HG03135 (cell line): Measurements from ENCODE around the gene OSBP.
"Not testable (repeated sequence)": the region's sequence is repeated elsewhere in the genome, so short reads cannot be mapped to it uniquely, and the experiment has no call there.

ENCODE experiments used
- ATAC-seq: cut with Tn5 transposase; IDR thresholded peaks from one replicate; pipeline ENCODE4 v1.9.1; 2021; ENCODE audit warnings: mild to moderate bottlenecking, moderate library complexity; ENCODE audit not compliant: unreplicated experiment

OSBP gene, protein sequence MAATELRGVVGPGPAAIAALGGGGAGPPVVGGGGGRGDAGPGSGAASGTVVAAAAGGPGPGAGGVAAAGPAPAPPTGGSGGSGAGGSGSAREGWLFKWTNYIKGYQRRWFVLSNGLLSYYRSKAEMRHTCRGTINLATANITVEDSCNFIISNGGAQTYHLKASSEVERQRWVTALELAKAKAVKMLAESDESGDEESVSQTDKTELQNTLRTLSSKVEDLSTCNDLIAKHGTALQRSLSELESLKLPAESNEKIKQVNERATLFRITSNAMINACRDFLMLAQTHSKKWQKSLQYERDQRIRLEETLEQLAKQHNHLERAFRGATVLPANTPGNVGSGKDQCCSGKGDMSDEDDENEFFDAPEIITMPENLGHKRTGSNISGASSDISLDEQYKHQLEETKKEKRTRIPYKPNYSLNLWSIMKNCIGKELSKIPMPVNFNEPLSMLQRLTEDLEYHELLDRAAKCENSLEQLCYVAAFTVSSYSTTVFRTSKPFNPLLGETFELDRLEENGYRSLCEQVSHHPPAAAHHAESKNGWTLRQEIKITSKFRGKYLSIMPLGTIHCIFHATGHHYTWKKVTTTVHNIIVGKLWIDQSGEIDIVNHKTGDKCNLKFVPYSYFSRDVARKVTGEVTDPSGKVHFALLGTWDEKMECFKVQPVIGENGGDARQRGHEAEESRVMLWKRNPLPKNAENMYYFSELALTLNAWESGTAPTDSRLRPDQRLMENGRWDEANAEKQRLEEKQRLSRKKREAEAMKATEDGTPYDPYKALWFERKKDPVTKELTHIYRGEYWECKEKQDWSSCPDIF

DNA sequence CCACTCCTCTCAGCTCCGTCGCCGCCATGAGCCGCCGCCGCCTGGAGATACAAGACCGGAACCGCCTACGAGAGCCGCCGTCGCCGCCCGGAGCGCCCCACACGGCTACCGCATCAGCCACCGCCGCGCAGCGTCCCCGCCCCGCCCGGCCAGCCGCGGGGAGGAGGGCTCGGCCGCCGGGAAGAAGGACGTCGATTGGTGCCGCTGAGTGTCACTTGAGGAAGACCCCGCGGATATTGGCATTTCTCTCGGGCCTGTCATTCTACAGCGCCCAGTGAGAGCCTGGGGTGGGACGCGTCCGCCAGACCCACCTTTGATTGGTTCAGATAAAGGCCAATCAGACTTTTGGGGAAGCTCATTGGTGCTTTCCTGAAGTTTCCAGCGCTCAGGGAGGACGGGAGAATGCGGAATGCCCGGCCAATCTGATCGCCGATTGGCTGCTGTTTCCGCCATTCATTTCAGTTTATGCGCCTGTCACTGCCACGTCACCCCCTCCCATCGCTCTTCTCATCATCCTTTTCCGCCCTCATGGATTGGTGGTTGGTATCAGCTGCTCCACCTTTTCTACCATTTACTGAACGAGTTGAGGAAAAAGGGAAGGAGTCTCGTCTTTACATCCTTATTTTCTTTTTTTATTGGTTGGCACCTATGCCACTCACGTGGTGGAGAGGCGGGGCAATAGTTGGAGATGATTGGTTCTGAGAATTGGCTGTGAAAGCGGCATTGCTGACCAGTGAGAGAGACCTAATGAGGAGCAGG, at the start of gene OSBP:
Gene OSBP (minus strand): TSS at position 138 of the 759 bp plus-strand sequence. CDS start 110 bp downstream, at position 28.
- peak; percentile 89 for ATAC-seq

DNA sequence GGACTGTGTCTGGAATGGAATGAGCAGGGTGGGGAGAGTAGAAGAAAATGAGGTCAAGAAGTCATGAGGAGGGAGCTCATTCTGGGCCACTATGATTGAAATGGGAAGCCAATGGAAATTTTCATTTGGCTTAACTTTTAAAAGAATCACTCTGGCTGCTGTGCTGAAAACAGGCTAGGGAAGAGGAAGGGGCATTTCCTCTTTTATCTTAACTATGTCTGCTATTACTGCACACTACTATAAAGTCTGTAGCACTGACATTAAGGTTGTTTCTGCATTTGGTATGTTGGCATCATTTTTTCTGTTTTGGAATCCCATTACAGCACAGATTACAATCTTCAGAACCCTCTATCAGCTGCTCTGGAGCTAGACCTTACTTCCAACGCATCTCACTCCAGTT, 45.0 kb upstream of the OSBP start:
- ATAC-seq, result no peak

DNA sequence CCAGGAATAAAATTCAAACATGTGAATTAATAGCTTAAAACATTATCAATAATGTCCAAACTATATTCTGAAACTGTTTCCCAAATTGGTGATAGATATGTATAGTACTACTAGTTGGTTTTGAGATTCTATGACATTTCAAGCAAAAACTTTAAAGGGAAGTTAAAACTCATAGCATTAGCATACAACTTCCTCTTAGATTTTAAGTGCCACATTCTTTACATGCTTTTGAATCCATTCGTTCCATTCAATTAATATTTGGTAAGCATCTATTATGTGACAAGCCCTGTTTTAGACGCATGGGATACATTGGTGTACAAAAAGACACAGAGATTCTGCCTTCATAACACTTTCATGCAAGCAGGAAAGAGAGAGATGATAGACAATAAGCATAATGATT, 44.4 kb upstream of the OSBP start:
- ATAC-seq, result no peak

DNA sequence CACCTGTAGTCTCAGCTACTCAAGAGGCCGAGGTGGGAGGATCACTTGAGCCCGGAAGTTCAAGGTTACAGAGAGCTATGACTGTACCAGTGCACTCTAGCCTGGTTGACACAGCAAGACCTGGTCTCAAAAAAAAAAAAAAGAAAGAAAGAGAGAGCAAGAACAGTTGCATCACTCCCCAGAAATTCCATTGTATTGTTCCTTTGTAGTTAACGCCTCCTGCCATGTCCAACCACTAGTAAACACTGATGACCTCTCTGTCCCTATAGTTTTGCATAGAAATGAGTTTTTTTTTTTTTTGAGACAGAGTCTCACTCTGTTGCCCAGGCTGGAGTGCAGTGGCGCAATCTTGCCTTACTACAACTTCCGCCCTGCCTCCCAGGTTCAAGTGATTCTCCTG, 42.5 kb upstream of the OSBP start:
- ATAC-seq, result no peak

DNA sequence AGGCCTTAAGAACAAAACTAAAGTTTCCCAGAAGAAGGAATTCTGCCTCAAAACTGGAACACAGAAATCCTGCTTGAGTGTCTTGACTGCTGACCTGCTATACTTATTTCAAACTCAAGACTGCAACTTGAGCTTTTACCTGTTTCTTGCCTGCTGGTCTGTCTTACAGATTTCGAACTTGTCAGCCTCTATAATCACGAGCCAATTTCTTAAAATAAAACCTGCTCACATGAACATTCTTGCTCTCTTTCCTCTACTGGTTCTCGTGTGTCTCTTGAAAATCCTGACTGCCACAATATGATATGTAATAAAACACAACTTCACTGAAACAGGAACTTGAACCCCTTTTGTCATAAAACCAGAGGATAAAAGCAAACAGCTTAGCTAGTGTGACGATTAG, 39.3 kb upstream of the OSBP start:
- ATAC-seq, result no peak

DNA sequence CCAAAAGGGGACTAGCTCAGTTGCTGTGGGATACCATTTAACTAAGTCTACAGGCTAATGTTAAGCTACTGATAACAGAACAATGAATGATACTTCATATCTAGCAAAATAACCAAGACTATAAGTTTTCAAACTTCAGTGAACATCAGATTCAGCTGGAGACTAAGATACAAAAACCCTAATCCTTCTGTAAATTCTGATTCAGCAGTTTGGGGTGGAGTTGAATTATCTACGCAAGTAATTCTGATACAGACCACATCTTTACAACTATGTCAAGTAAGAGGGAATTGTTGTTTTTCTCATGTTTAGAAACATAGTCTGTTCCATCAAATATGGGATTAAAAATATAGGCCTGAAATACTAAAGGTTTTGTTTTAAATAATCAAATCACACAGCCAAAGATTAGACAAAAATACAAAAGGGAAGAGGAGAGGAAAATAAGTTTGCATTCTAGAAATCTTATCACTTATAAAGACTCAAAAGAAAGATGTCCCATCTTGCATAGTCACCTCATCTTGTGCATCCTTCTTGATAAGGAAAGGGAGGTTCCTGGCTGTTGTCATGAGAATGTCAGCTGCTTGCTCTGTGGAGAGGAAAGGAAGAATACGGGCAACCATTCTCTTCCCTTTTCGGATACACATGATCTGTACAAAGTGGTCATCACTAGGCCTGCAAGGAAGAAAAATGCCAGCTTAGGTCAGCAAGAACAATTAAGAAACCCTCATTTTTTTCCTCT, 31.8 kb upstream of the OSBP start:
- ATAC-seq, result no peak

DNA sequence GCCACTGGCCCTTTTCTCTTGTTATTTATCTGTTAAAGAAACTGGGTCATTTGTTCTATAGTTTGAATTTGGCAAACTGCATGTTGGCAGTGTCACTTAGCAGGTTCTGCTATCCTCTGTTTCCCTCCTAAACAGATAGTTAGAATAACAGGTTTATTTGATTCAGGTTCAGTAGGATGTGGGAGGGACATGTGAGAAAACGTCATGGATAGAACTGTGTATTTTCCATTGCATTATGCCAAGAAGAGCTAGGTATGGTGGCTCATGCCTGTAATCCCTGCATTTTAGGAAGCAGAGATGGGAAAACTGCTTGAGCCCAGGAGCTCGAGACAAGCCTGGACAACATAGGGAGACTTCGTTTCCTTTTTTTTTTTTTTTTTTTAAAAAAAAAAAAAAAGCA, 29.0 kb upstream of the OSBP start:
- ATAC-seq, result no peak

DNA sequence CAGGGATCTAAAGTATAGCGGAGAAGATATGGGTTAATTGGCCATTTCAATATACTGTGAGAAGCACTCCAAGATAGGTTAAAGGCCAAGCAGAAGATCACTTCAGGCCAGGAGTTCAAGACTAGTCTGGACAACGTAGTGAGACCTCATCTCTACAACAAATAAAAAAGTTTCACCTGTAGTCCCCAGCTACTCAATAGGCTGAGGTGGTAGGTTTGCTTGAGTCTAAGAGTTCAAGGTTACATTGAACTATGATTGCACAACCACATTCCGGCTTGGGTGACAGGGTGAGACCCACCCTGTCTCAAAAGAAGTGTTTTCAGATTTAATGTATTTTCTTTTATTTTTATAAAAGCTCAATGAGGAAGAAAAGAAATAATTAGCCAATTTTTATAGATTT, 27.8 kb upstream of the OSBP start:
- ATAC-seq, result no peak

DNA sequence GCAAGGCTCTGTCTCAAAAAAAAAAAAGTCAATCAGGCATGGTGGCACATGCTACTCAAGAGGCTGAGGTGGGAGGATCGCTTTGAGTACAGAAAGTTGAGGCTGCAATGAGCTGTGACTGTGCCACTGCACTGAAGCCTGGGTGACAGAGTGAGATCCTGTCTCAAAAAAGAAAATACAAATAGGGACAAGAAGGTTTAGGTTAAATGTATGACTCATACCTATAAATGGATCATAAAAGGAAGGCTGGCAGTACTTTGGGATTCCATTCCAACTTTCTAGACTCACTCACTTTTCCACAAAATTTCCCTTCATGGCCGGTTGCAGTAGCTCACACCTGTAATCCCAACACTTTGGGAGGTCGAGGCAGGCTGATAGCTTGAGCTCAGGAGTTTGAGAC, 25.6 kb upstream of the OSBP start:
- no peak for ATAC-seq

DNA sequence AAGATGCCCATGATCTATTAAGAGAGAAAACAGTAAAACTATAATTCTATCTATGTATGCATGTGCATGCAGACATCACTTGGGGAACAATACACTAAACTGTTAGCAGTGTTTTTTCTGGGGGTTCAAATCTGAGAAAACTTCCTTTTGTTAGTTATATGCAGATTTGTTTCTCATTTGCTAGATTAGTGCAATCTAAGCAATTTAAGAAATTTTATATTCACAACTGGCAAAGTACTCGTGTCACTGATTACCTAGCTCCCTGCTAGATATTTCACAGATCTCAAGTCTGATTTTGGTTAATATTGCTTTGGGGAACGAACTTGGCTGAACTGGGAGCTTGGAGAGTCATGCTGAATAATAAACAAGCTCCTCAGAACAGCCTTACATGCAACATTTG, 14.9 kb upstream of the OSBP start:
- ATAC-seq, result no peak

DNA sequence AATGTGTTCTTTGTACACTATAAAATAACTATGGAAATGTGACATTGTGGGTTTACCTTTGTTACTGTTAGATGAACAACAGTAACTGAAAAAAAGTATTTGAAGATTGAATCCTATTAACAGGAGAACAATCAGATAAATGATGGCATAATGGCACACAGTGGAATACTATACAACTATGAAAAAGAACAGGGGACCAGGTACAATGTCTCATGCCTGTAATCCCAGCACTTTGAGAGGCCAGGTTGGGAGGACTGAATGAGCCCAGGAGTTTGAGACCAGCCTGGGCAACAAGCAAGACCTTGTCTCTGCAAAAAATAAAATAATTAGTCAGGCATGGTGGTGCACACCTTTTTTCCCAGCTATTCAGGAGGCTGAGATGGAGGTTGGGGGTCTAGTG, 14.4 kb upstream of the OSBP start:
- ATAC-seq, result no peak

DNA sequence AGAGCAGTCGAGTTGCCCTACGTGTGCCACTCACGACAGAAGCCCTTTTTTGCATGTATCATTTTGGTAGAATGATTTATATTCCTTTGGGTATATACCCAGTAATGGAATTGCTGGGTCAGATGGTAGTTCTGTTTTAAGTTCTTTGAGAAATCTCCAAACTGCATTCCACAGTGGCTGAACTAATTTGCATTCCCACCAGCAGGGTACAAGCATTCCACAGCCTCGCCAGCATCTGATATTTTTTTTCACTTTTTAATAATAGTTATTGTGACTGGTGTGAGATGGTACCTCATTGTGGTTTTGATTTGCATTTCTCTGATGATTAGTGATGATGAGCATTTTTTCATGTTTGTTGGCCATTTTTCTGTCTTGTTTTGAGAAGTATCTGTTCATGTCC, 11.4 kb upstream of the OSBP start:
- ATAC-seq, result not testable (repeated sequence)

DNA sequence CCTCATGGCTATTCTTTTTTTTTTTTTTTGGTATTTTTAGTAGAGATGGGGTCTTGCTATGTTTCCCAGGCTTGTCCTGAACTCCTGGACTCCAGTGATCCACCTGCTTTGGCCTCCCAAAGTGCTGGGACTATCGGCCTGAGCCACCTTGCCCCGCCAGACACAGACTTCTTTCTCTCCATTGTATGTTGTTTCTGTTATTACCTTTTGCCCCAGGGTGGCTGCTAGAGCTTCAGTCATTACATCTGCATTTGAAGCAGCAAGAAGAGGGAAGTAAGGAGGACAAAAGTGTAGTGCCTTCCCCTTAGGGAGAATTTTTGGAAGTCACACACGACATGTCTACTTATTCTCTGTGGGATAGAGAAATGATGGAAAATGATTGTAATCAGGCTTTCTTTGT, 10.1 kb upstream of the OSBP start:
- no peak for ATAC-seq

DNA sequence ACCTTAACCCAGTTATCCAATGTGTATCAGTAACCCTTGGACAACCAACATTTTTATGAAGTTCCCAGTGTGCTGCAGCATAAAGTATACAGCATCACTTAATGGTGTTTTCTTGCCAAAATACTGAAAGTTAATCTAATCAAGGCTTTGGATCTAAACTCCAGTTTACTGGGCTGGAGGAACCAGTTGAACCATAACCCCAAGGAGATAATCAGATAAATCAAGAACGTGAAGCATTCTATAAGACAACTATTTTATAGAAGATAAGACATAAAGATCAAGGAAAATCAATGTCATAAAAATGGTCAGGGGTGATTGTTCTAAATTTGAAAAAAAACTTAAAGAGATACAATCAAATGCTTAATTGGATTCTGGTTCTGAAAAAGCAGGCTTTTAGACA, 2.3 kb upstream of the OSBP start:
- no peak for ATAC-seq

DNA sequence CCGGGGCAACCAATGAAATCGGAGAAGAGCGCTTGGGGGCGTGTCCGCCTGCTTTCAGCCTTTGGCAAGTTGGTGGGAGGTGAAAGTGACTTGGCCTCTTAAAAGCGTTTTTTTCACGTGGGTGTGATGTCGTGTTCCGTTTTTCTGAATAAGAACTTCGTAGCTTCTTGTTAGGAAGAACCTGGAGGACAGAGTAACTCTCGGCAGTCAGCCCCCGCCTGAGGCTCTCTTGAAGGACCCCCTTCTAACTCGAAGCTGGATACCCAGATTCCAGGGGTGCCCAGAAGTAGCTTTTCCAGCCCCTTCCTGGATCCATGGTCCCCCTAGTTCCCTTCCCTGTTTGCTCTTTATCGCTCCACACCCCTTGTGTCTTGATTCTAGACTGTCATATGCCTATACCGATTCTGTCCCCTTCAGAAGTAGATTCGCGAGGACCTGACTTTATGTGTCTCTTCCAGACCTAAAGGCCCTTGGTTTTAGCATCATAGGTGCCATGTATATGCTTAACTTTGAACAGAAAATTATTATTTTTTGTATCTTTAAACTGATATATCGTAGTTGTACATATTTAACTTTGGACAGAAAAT, 915 bp upstream of the OSBP start:
- ATAC-seq, result no peak

DNA sequence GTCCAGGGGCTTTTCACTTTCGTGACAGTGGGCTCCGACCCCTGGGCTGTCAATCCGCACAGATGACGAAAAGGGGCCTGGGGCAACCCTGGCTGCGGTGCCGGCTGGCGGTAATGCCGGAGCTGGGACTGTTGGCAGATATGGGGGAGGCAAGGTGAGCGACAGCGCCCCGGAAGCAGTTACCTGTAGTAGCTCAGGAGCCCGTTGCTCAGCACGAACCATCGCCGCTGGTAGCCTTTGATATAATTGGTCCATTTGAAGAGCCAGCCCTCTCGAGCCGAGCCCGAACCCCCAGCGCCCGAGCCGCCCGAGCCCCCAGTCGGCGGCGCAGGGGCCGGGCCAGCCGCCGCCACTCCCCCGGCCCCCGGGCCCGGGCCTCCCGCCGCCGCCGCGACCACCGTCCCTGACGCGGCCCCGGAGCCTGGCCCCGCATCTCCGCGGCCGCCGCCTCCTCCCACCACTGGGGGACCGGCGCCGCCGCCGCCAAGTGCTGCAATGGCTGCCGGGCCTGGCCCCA, 396 bp downstream of the OSBP start:
- ATAC-seq, result peak; percentile 7

DNA sequence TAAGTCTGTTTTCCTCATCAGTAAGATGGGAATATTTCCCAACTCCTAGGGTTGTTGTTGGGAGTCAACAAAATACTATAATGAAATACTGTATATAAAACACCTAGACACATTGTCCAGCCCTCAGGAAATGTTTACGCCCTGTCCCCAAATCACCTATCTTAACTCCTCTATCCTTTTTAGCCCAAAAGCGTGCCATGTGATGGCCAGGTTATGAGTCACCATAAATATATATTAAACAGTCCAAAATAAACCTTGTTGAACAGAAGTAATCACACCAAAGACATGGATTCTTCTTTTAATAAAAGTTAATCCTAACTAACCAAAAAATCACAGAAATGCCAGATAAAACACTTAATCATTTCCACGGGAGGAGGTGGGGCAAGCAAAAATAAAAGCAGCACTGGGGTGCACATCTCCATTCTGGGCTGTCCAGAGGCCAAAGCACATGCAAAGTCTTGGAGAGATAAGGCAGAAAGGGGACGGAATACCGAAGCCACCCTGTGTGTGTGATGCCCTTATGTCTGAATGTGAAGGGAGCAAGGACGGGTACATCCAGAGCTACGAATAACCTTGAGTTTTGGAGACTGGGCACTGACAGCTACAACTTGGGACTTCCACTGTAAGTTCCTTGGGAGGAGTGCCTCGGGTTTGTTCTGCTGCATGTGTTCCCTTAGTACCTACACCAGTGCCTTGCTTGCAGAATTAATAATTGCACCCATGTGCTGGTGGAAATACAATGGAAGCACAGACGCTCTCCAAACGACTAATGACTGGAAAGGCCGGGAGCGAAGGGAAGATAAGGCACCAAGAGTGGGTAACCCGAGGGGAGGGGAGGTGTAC, 1.1 kb downstream of the OSBP start:
- ATAC-seq, result no peak

DNA sequence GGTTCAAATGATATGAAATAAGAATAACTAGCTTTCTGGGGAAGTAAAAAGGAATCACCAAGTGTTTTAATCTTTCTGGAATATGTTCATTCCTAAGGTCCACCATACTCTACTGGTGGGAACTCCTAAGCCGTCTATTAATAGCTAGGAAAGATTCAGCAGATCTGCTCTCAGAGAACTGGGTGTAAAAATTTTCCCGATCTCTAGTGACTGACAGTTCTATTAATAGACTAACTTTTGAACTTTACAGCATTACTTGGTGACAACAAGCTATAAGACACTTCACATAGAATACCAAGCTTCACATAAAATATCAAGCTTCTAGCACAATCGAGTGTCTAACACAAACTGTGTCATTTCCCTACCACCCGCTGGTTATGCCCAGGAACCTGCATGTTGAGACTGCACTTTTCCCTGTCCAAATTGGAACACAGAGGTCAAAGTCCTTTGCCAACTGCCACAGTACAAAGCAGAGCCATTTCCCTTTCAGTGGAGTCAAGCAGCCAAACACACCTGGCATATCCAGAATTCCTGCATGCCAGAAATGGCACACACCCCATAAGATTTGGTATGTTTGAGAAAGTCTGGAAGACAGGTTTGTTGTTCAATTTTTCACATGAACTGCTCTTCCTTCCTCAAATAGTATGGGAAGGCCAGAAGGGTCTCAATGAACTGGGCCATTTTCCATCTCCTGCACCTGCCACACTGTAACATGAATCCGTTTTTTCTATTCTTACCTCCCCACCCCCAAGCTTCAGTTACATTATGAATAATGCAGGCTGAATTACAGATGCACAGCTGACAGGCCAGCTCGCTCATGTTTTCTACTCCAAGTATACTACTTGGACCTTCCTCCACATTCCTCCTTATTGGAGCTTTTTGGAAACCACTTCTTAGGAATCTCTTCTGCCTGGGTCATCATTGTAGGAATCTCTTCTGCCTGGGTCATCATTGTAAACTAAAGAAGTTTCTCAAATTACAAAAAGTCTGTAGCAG, 3.7 kb downstream of the OSBP start:
- no peak for ATAC-seq
